ENCODE data around the gene SLC43A3.

DNA sequence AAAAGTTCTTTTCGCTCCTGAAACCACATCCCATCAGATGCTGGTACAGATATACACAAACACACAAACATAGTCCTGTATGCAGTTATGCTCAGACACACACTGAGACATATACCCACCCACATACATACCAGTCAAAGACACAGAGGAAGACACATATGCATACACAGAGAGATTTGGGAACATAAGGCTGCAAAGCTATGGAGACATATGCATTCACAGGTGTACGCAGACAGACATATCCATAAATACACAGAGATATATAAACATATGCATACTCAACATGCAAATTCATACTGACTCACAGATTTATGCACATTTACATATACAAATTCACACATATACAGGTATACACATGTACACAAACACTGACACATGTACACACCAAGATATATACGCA is 52.0 kb downstream of the SLC43A3 start:
- TF ChIP-seq, protein P1, sequence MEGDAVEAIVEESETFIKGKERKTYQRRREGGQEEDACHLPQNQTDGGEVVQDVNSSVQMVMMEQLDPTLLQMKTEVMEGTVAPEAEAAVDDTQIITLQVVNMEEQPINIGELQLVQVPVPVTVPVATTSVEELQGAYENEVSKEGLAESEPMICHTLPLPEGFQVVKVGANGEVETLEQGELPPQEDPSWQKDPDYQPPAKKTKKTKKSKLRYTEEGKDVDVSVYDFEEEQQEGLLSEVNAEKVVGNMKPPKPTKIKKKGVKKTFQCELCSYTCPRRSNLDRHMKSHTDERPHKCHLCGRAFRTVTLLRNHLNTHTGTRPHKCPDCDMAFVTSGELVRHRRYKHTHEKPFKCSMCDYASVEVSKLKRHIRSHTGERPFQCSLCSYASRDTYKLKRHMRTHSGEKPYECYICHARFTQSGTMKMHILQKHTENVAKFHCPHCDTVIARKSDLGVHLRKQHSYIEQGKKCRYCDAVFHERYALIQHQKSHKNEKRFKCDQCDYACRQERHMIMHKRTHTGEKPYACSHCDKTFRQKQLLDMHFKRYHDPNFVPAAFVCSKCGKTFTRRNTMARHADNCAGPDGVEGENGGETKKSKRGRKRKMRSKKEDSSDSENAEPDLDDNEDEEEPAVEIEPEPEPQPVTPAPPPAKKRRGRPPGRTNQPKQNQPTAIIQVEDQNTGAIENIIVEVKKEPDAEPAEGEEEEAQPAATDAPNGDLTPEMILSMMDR (IDR thresholded peaks at IDR 0.05), result no peak
- TF ChIP-seq POLR2A (IDR thresholded peaks at IDR 0.05), result no peak
- TF ChIP-seq EP300 (IDR thresholded peaks at IDR 0.05), result no peak

Measured in ovary (tissue), 3 donors.